HG02588 (cell line): ENCODE measurements around the gene CHCHD3.
"Not testable (repeated sequence)": the region's sequence is repeated elsewhere in the genome, so short reads cannot be mapped to it uniquely, and the experiment has no call there.

Source experiments
- ATAC-seq: cut with Tn5 transposase; IDR thresholded peaks from one replicate; pipeline ENCODE4 v1.9.1; 2021; ENCODE audit warnings: mild to moderate bottlenecking, moderate library complexity; ENCODE audit not compliant: unreplicated experiment

Gene CHCHD3

DNA sequence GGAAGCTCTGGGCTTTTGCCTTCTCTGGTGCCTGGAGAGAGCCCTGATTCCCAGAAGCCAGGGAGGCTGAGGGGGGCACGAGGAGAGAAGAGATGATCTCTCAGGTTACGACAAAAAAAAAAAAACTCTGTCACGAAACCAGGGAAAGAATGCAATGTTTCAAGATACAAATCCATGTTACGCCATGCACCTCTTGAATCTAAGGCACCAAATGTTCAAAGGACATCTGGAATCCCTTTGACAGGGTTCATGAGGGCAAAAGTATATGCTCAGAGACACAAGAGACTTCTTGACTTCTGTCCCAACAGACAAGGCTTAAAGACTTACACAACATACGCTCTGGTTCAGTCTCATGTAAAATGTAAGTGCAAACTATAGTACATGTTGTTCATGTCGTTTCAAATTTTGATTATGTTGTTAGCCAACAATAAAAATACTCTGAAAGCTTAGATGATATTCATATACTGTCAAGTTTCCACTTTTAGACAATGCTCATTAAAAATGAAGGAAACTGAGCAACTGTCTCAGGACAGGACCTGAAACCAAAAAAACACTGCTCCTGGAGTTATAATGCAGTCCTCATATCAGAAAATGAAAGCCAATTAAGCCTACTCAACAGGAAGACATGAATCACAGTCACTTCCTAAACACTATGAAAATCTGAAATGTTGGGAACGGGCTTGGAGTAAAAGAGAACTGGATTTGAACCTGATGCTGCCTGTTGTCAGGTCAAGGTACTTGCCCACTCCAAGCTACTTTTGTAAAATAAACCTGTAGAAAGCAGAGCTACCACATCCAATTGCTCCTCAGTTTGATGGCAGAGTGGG, 72.3 kb downstream of the CHCHD3 start:
- no peak for ATAC-seq

GRCh38 chr7:133007961-133008360, 73.9 kb downstream of the CHCHD3 start:
- ATAC-seq: no peak

- no peak for ATAC-seq
Observed at GRCh38 chr7:133003052-133003910, 78.6 kb downstream of the CHCHD3 start.

GRCh38 chr7:133001727-133002126, 80.2 kb downstream of the CHCHD3 start:
- no peak for ATAC-seq

GRCh38 chr7:132999845-133000244, 82.0 kb downstream of the CHCHD3 start:
- ATAC-seq: no peak

- no peak for ATAC-seq
Observed at GRCh38 chr7:132998763-132999162, 83.1 kb downstream of the CHCHD3 start.

- ATAC-seq: no peak
Observed at GRCh38 chr7:132997505-132997904, 84.4 kb downstream of the CHCHD3 start.

DNA sequence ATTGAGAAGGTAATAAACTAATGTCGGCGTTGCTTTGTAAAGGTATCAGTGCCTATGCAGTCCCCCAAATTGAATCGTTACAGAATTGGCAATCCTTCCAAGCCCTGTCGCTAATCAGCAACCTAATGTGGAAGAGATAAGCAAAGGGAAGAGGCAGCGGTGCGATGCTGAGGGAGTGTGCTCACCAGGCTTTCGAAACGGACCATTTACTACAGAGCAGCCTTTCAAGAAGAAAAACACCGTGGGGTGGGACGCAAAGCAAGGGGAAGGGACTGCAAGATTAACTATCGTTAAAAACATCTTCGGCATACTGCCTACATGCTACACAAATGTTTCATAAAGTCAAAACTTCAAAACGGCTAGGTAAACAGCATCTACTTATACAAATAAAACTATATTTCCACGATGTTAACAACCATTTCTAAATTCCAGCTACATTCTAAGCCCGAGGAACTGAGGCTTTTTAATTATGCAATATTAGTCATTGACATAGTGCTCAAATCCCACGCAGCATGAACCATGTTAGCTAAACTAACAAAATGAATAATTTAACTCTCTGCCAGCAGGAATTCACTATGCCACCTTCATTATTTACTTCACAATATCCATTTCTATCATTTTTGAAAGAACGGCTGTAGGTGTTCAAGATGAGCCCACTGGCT, 85.2 kb downstream of the CHCHD3 start:
- ATAC-seq: no peak

GRCh38 chr7:132993377-132994013, 88.4 kb downstream of the CHCHD3 start:
- ATAC-seq: no peak

DNA sequence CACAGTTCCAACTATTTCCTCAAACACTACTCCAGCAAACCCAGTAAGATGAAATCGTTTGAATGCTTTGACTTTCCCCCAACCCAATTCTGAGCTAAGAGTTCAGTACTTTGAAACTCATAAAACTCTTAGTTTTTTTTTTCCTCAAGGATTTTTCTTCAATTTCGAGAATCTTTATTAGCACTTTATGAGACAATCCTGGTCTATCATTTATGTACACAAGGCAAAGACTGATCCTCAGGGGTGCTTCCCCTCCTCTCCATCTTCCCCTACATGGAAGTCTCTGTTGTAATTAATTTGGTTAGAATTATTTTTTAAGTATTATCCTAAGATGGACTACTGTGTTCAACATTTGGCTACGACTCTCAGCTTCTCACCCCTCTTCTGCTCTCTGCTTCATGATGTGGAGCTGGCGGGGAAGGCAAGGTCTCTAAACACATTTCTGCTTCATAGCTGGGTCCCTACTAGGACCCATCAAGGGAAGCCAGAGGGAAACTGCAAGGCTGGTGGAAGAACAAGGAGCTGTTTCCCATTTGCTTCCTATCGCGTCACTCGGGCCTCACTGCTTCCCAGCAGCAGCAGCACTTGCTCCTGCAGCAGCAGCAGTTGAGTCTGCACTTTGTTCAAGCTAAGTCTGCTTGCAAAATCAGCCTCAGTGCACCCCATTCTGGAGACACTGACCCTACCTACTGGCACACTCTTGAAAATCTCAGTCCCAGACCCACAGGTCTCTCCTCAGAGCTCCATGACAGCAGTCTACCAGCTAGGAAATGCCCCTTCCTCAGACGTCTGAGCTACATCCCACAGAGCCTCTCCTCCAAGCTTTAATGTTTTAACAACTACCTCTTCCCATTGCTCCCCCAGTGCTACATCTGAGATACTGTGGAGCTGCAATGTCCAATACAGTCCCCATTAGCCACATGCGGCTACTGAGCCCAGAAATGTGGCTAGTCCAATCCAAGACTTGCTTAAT, 90.0 kb downstream of the CHCHD3 start:
- no peak for ATAC-seq

- ATAC-seq: no peak
Observed at GRCh38 chr7:132988117-132988516, 93.8 kb downstream of the CHCHD3 start.

DNA sequence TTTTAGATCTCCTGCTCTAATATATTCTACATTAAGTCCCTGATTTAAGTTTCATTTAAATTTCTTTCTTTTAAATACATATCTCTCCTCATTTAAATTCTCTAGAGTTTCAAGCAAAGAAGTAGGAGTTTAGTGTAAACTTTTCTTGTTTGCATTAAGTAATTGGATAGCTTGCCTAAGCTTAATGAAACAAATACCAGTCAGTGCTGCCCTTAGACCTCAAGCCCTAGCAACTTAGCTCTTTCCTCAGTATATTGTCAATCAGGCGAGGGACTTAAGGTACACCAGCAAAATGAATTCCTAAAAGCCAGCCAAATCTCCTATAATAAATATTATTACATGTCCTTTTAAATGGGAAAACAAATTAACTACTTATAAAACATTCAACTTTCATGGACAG, 101.5 kb downstream of the CHCHD3 start:
- no peak for ATAC-seq

GRCh38 chr7:132979524-132979923, 102.4 kb downstream of the CHCHD3 start:
- ATAC-seq: no peak

DNA sequence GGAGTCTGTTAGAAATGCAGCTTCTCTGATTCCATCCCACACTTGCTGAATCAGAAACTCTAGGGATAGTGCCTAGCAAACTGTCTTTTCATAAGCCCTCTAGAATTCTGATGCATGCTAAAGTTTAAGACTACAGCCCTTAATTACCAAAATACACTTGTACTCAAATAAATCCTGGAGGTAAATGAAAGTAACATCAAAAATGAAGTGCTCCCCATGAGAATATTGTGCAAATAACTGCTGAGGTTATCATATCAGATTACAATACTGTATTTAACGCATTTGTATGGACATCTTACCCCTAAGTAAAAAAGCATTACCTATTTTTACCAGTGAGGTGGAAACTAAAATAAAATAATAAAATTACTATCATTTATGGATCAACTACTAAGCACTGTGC, 104.7 kb downstream of the CHCHD3 start:
- no peak for ATAC-seq

- no peak for ATAC-seq
Observed at GRCh38 chr7:132972745-132973144, 109.1 kb downstream of the CHCHD3 start.

DNA sequence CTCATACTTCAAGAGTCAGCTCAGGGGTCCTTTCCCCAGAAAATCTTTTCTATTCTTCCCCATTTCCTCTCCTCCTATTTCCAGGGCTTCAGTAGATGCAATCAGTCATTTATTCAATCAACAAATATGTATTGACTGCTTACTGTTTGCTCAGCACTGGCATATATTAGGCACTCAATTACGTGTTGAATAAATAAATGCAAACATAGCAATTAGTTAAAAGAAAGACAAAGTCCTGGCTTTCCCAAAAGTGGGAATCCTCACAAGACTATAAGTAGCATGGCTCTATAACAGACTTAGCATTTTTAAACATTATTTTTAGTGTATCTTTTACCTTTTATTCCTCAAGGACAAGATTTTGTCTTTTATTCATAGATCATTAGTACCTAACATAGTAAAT, 111.6 kb downstream of the CHCHD3 start:
- ATAC-seq: no peak

- ATAC-seq: no peak
Observed at GRCh38 chr7:132969520-132969919, 112.4 kb downstream of the CHCHD3 start.

- not testable (repeated sequence) for ATAC-seq
Observed at GRCh38 chr7:132967470-132967848, 114.4 kb downstream of the CHCHD3 start.

DNA sequence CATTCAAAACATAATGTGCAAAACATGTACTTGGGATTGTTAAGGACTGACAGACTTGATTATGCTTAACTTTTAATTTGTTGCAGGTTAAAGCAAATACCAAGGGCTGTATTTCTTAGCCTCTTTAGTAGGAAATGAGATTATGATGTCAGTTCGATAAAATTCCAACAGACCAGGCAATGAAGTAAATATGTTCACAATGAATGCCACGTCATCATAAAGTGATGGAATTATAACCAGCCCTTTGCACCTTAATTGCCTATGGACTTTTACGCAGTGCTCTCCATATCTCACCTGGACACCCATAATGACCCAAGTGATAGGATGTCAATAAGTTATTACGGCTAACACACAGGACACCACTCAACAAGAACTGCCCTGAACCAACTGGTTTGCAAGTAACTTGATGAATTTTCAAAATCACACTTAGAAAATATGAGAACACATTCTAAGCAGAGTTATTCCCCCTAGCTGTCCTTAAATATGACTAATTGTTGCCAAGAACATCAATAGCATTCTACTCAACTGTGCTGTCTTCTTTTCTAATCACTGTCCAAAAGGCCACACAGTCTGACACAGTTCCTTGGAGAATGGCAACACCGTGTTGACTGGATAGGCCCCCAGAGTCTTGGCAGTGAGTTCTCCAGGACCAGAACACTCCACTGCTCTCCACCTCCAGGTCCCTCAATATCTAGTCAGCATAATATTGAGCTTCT, 115.0 kb downstream of the CHCHD3 start:
- no peak for ATAC-seq
